ENCODE results near the gene CCKAR. TPM values are rescaled to one million over a fixed set of nuclear protein-coding genes. Genes with fewer than 3 reads are reported as not detected.
"Not testable (repeated sequence)": the region's sequence is repeated elsewhere in the genome, so short reads cannot be mapped to it uniquely, and the experiment has no call there.

The CCKAR gene
- total RNA-seq, 1 donor from 2014 or later: not detected

DNA sequence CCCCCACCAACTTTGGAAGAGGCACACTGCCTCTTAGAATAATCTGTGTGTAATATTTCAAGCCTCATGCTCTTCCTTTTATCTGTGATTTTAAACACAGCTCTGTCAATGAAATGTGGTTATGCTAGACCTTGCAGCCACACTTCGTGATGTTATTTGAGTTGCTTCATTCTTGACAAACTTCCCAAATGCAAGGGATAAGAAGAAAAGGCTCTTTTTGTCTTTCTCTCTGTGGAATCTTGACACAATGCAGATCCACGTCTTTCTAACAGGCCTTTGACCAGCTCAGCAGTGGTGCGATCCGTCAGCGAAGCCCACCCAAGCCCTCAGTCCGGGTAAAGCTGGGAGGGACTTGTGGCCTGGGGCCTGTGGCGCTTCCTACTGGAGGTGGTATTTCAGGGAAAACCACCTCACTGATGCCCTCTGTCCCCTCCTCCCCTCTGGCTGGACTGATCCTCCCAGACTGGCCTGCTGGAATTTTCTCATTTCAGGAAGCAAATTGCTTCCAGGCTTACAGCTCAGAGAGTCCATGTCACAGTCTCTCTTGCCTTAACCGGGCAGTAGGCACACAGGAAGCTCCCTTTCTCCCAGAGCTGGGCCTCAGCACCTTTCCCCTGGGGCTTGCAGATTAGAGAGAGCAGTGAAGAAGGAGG lies 19.5 kb upstream of the CCKAR start:
- no peak overlapping the region for H3K4me3 ChIP-seq (ENCODE audit: low read depth, low read length)
- no peak for DNase-seq (ENCODE audit: low read depth)
- TF ChIP-seq, protein P1, sequence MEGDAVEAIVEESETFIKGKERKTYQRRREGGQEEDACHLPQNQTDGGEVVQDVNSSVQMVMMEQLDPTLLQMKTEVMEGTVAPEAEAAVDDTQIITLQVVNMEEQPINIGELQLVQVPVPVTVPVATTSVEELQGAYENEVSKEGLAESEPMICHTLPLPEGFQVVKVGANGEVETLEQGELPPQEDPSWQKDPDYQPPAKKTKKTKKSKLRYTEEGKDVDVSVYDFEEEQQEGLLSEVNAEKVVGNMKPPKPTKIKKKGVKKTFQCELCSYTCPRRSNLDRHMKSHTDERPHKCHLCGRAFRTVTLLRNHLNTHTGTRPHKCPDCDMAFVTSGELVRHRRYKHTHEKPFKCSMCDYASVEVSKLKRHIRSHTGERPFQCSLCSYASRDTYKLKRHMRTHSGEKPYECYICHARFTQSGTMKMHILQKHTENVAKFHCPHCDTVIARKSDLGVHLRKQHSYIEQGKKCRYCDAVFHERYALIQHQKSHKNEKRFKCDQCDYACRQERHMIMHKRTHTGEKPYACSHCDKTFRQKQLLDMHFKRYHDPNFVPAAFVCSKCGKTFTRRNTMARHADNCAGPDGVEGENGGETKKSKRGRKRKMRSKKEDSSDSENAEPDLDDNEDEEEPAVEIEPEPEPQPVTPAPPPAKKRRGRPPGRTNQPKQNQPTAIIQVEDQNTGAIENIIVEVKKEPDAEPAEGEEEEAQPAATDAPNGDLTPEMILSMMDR (conservative IDR thresholded peaks at IDR 0.05; ENCODE audit: low read depth, low read length): no peak

DNA sequence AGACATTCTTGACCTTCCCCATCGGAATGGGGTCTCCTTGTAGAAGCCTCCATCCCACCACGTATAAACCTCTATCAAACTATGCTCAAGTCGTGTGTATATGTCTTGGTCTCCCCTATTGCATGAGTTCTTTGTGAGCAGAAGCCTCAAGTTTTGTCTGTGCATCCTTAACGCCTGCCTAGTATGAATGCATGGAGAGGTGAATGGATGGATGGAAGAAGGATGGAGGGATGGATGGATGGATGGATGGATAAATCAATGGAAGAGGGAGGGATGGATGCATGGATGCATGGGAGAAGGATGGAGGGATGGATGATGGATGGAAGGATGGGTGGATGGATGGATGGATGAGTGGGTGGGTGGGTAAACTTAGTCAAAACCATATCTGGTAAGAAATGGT lies 17.0 kb upstream of the CCKAR start:
- TF ChIP-seq, protein P1 (conservative IDR thresholded peaks at IDR 0.05; ENCODE audit: low read depth, low read length): no peak
- no peak for DNase-seq (ENCODE audit: low read depth)
- no peak overlapping the region for H3K4me3 ChIP-seq (ENCODE audit: low read depth, low read length)

DNA sequence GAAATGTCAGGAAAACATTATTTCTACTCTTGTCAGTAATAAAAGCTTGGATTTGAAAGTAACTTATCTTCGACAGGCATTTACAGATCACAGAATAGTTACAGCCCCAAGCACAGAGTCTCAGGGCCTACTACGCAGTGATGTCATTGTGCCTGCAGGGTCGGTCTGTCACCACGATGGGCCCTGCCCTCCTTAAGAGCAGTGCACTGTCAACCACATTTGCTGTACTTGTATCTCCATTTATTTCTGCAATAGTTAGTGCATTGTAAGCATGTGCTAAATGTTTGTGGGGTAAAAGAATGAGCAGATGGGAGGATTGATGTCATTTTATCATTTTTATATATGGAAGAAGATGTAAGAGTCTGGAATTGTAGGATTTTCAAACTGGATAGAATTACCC lies 13.6 kb upstream of the CCKAR start:
- no peak overlapping the region for H3K4me3 ChIP-seq (ENCODE audit: low read depth, low read length)
- TF ChIP-seq, protein P1 (conservative IDR thresholded peaks at IDR 0.05; ENCODE audit: low read depth, low read length): no peak
- no peak for DNase-seq (ENCODE audit: low read depth)

DNA sequence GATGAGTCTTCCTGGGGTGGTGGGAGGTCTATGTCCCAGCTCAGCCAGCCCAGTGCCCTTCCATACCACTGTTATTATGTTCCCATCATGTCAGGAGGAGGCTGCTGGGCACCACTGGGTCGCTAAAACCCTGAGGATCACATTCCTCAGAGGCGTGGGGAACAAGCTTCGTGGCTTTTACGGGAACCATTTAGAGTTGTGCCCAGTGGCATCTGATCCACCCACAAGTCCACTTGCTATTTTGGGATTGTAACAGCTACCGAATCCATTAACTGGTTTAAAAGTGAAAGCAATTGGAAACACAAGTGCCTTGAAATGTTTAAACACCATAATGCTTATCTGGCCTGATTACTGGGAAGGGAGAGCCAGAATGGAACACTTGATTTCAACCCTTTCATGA lies 13.1 kb upstream of the CCKAR start:
- no peak overlapping the region for H3K4me3 ChIP-seq (ENCODE audit: low read depth, low read length)
- DNase-seq (ENCODE audit: low read depth): no peak
- TF ChIP-seq, protein P1 (conservative IDR thresholded peaks at IDR 0.05; ENCODE audit: low read depth, low read length): no peak

DNA sequence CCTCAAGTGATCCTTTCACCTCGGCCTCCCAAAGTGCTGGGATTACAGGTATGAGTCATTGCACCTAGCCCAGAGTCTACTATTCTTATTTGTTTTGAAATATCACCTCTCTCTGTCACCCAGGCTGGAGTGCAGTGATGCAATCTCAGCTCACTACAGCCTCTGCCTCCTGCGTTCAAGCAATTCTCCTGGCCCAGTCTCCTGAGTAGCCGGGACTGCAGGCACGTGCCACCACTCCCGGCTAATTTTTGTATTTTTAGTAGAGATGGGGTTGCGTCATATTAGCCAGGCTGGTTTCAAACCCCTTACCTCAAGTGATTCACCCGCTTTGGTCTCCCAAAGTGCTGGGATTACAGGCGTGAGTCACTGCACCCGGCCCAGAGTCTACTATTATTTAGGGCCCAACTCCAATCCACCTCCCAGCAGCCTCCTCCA lies 10.3 kb upstream of the CCKAR start:
- DNase-seq (ENCODE audit: low read depth); H3K4me3 ChIP-seq (ENCODE audit: low read depth, low read length): not testable (repeated sequence)

DNA sequence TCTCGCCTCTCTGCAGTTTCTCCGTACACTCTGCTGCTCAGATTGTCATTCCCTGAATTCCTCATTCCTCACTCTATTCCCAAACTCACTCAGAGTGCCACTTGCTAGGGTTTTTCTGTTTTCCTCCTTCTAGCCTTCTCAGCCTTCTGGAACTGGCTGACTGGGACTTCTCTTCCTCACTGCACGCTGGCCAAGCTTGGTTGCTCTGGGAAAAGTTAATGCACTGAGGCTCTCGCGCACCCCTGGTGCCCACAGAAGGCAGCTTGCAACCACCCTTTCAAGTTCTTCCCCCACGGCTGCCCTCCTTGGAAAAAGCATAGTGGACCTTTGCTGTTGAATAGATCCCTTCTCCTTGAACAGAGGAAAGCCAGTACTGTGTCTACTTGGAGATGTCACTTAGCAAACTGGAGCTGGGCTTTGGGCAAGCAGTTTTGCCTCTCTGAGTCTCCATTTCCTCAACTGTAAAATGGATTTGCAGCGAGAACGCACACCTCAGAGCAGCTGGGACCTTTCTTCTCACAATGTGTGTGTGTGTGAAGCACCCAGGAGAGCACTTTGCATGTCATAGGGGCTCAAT lies 6.0 kb upstream of the CCKAR start:
- no peak overlapping the region for H3K4me3 ChIP-seq (ENCODE audit: low read depth, low read length)
- no peak for DNase-seq (ENCODE audit: low read depth)
- TF ChIP-seq, protein P1 (conservative IDR thresholded peaks at IDR 0.05; ENCODE audit: low read depth, low read length): peak; percentile 44

DNA sequence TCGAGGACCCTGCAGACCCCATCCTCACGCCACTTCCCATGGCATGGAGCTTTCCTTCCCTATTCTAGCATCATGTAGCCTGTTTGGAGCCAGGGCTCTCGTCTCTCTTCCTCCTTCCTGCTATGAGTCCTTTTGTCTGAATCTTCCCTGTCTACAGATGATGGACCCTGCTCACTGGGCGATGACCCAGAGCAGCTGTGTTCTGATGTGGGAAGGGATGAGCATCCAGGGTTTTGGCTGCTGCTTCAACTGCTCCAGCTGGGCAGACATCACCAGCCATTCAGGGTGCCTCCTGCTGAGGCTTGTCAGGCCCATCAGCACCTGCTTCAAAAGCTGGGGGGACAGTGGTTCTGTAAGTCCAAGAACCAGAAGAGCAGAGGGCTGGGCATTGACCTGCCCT lies 3.2 kb upstream of the CCKAR start:
- DNase-seq (ENCODE audit: low read depth): no peak
- TF ChIP-seq, protein P1 (conservative IDR thresholded peaks at IDR 0.05; ENCODE audit: low read depth, low read length): no peak
- H3K4me3 ChIP-seq (ENCODE audit: low read depth, low read length): no peak overlapping the region

Measured in epithelial cell of proximal tubule (primary cell).